ENCODE results near the gene FGD3. TPM values are rescaled to one million over a fixed set of nuclear protein-coding genes. Genes with fewer than 3 reads are reported as not detected.

The FGD3 gene
- total RNA-seq, 2 donors from 2014 or later: 9.9 to 13.7 TPM

GRCh38 chr9:92964607-92965060, 17.3 kb downstream of the FGD3 start:
- Histone ChIP-seq H3K27ac (peak overlapping the region in 1 of 2 donors; percentile 25), H3K4me1 (ENCODE audit: control insufficient read depth in 1 of 2, low read depth in 2 of 2) (no peaks in the 10 kb centered on the region), H3K27me3 (replicated peaks; ENCODE audit: insufficient read depth) (no peaks in the 10 kb centered on the region), H3K36me3 (no peaks in the 10 kb centered on the region), H3K4me3 (peak overlapping the region; percentile 62), H3K9me3 (no peaks in the 10 kb centered on the region)
- DNase-seq (ENCODE audit: low spot score) (no peak), ATAC-seq (ENCODE audit: insufficient number of reproducible peaks, low FRiP score, low read depth) (no peak)
- TF ChIP-seq, protein P1, sequence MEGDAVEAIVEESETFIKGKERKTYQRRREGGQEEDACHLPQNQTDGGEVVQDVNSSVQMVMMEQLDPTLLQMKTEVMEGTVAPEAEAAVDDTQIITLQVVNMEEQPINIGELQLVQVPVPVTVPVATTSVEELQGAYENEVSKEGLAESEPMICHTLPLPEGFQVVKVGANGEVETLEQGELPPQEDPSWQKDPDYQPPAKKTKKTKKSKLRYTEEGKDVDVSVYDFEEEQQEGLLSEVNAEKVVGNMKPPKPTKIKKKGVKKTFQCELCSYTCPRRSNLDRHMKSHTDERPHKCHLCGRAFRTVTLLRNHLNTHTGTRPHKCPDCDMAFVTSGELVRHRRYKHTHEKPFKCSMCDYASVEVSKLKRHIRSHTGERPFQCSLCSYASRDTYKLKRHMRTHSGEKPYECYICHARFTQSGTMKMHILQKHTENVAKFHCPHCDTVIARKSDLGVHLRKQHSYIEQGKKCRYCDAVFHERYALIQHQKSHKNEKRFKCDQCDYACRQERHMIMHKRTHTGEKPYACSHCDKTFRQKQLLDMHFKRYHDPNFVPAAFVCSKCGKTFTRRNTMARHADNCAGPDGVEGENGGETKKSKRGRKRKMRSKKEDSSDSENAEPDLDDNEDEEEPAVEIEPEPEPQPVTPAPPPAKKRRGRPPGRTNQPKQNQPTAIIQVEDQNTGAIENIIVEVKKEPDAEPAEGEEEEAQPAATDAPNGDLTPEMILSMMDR (IDR thresholded peaks at IDR 0.05): no peak

DNA sequence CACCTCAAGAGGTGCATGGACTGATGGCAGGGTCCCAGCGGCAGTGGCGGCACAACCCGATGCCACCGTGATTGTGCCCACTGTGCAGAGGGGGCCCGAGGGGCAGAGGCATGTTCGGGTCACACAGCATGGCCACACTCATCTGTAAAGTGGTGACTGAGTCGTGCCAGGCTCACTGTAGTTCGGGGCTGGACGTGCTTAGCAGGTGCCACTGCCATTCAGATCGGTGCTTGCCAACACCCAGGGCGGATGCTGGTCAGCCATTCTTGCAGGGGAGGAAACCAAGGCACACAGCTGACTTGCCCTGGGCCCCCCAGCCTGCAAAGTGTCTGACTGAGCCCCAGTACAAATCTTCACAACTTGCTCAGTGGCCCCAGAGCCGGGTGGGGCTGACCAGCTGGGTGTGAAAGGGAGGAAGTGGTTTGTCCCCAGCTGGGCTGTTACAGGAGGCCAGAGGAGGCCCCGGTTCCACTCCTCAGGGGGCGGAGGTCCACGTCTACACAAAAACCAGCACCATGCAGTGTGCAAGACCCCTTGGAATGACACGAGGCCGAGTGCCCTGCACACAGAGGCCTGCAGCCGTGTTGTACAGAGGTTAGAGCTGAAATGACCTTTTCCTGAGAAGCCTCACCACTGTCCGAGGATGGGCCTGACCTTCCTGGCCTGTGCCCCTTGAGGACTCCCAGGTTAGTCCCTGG, 17.9 kb downstream of the FGD3 start:
- H3K4me1 ChIP-seq (ENCODE audit: control insufficient read depth in 1 of 2, low read depth in 2 of 2): no peaks in the 10 kb centered on the region
- DNase-seq (ENCODE audit: low spot score): no peak
- no peak for ATAC-seq (ENCODE audit: insufficient number of reproducible peaks, low FRiP score, low read depth)
- peak overlapping the region in 1 of 2 donors; percentile 25 for H3K27ac ChIP-seq
- H3K9me3 ChIP-seq: no peaks in the 10 kb centered on the region
- TF ChIP-seq, protein P1 (IDR thresholded peaks at IDR 0.05): no peak
- peak overlapping the region; percentile 62 for H3K4me3 ChIP-seq
- H3K27me3 ChIP-seq (replicated peaks; ENCODE audit: insufficient read depth): no peaks in the 10 kb centered on the region
- H3K36me3 ChIP-seq: no peaks in the 10 kb centered on the region

GRCh38 chr9:92965759-92966517, 18.6 kb downstream of the FGD3 start:
- ATAC-seq (ENCODE audit: insufficient number of reproducible peaks, low FRiP score, low read depth): no peak
- Histone ChIP-seq H3K4me3 (peak overlapping the region; percentile 62), H3K27me3 (replicated peaks; ENCODE audit: insufficient read depth) (no peaks in the 10 kb centered on the region), H3K27ac (no peak overlapping the region), H3K9me3 (no peaks in the 10 kb centered on the region), H3K36me3 (no peaks in the 10 kb centered on the region), H3K4me1 (ENCODE audit: control insufficient read depth in 1 of 2, low read depth in 2 of 2) (no peaks in the 10 kb centered on the region)
- no peak for DNase-seq (ENCODE audit: low spot score)
- TF ChIP-seq, protein P1 (IDR thresholded peaks at IDR 0.05): no peak

DNA sequence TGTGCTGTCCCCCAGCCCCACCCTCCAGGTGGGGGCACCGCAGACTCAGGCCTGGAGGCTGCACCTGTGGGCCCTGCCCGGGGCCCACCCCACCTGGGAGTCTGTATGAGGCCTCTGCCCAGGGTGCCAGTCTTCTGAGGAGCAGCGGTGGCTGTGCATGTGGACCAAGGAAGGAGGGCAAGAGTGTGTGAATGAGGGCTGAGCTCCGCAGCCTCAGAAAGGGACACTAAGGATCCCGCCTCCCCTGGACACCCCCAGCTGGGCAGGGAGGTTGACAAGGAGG, 19.1 kb downstream of the FGD3 start:
- H3K4me3 ChIP-seq: peak overlapping the region; percentile 62
- DNase-seq (ENCODE audit: low spot score) (no peak), ATAC-seq (ENCODE audit: insufficient number of reproducible peaks, low FRiP score, low read depth) (no peak)
- H3K27me3 ChIP-seq (replicated peaks; ENCODE audit: insufficient read depth): no peaks in the 10 kb centered on the region
- no peak overlapping the region for H3K27ac ChIP-seq
- no peaks in the 10 kb centered on the region for H3K36me3 ChIP-seq
- TF ChIP-seq, protein P1 (IDR thresholded peaks at IDR 0.05): no peak
- no peaks in the 10 kb centered on the region for H3K4me1 ChIP-seq (ENCODE audit: control insufficient read depth in 1 of 2, low read depth in 2 of 2)
- no peaks in the 10 kb centered on the region for H3K9me3 ChIP-seq

GRCh38 chr9:92968081-92968480, 20.8 kb downstream of the FGD3 start:
- H3K9me3 ChIP-seq: no peaks in the 10 kb centered on the region
- ATAC-seq (ENCODE audit: insufficient number of reproducible peaks, low FRiP score, low read depth) (no peak), DNase-seq (ENCODE audit: low spot score) (no peak)
- TF ChIP-seq, protein P1 (IDR thresholded peaks at IDR 0.05): no peak
- H3K27ac ChIP-seq: no peak overlapping the region
- no peaks in the 10 kb centered on the region for H3K36me3 ChIP-seq
- H3K27me3 ChIP-seq (replicated peaks; ENCODE audit: insufficient read depth): no peaks in the 10 kb centered on the region
- H3K4me1 ChIP-seq (ENCODE audit: control insufficient read depth in 1 of 2, low read depth in 2 of 2): no peaks in the 10 kb centered on the region
- H3K4me3 ChIP-seq: no peak overlapping the region

All from thoracic aorta (tissue), 2 donors.